GM18951 (cell line): Measurements from ENCODE around the gene TLR8.

Experiments
- POLR2A ChIP-seq: IDR thresholded peaks from 4 replicates; pipeline ENCODE4 v1.6.1; 2011; ENCODE audit warnings: mild to moderate bottlenecking; ENCODE audit not compliant: insufficient read length, insufficient read depth; ENCODE audit errors: extremely low read depth
- in situ Hi-C: fragments of 300-500 bp; cut with MboI; formaldehyde crosslinking; loops from one replicate; pipeline ENCODE4 v1.12.0; 2022; ENCODE audit warnings: low sequenced_read_pairs, mixed read lengths, inconsistent platforms; ENCODE audit not compliant: unreplicated experiment

TLR8 gene

GRCh38 chrX:12945494-12945893 is 39.1 kb downstream of the TLR8 start:
- in situ Hi-C loops = loop anchor here (10.0 kb wide), 1 partner anchor 539 kb away; no protein-coding TSS in a partner anchor
- no peak for TF ChIP-seq POLR2A

DNA sequence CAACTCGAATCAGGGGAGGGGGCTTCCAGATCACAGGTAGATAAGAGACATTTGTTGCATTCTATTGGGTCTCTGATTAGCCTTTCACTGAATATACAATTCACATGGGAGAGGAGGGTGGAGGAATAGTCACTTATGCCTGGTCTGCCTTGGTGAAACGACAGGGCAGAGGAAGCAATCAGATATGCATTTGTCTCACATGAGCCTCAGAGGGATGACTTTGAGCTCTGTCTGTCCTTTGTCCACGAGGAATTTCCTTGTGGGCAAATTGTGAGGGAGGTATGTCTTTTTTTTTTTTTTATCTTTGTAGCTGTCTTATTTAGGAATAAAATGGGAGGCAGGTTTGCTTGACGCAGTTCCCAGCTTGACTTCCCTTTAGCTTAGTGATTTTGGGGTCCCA is 40.0 kb downstream of the TLR8 start:
- in situ Hi-C loops = loop anchor here (10.0 kb wide), 1 partner anchor 538 kb away; no protein-coding TSS in a partner anchor
- no peak for TF ChIP-seq POLR2A

GRCh38 chrX:12946838-12947544 is 40.6 kb downstream of the TLR8 start:
- TF ChIP-seq POLR2A = no peak
- in situ Hi-C loops = loop anchor here (10.0 kb wide), 1 partner anchor 538 kb away; no protein-coding TSS in a partner anchor

DNA sequence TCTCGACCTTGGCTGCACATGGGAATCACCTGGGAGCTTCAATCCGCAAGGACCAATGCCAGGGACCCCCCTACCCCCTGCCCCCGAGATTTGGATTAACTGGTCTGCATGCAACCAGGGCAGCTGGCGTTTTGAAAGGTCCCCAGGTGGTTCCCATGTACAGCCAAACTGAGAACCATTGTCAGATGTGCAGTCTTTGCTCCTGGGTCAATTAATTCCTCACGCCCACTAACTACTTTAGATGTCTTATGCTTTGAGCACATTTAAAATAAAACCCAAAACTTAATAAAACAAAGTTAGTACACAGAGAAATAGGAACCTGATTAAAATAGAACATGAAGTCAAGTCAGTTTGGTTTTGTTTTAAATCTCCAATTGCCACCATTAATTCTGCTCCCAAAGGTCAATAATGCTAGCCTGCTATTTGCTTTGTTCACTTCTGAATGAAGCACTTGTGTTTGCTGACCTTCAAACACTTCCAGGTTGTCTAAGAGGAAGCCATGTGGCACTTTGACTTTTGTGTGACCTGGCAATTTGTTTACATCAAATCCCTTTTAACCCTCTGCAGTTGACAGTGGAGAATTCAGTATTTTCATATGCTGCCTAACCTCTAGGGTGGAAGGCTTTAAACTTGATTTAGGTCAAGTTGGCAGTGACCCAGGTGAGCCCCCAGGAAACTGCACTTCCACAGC is 41.3 kb downstream of the TLR8 start:
- TF ChIP-seq POLR2A = no peak
- in situ Hi-C loops = loop anchor here (10.0 kb wide), 1 partner anchor 537 kb away; no protein-coding TSS in a partner anchor

DNA sequence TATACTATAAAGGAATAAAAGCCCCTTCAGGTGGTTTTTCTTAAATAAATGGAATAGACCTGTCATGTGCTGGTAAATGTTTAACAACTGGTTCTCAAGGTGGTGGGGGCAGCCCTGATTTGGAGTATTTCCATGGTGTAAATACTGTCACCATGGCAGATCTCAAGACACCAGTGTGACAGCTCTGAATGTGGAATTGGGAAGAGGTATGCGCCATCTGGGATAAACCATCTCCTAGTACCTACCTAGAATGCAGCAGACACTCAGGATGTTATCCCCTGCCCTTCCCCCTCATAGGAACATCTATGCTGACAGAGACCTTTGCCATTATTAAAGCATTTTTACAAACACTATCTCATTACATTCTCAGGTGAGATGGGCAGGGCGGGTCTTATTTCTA is 42.1 kb downstream of the TLR8 start:
- in situ Hi-C loops = loop anchor here (10.0 kb wide), 1 partner anchor 536 kb away; no protein-coding TSS in a partner anchor
- no peak for TF ChIP-seq POLR2A

- TF ChIP-seq POLR2A = no peak
- in situ Hi-C loops = loop anchor here (10.0 kb wide), 1 partner anchor 535 kb away; no protein-coding TSS in a partner anchor
These were observed 42.9 kb downstream of the TLR8 start for GRCh38 chrX:12949205-12949926.

GRCh38 chrX:12949927-12950656 is 43.7 kb downstream of the TLR8 start:
- in situ Hi-C loops = loop anchor here (10.0 to 25.0 kb wide), 2 partner anchors 312 to 535 kb away; no protein-coding TSS in a partner anchor
- peak; percentile 81 for TF ChIP-seq POLR2A

DNA sequence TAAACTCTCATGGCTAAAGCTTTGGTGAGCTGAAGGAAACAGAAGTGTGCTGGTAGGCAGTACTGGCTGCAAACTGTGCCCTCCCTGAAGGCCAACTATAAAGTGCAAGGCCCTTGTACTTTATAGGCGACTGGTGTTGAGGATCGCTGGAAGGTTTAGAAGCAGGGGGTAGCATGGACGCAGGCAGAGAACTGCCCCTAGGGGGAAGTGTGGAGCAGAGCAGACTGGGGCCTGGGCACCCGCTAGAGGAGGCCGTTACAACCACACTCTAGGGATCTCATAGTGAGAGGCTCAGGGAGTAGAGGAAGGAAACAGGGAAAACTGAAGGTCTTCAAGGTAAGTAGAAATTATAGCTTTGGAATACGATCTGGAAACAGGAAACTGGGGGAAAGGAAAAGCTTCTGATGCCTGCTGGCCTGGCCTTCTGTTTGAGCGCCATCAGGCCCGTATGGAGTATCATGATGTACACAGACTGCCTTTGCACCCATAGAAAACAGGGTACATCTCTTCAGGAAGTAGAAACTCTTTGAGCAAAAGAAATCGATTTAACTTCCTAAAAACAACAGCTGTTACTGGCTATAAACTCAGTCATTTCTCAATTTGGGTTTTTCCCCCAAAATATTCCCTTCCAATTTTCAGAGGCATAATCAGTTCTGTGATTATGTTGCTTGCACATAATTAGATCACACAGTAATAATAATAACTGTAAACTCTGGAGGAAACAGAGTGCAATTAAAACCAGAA is 44.6 kb downstream of the TLR8 start:
- TF ChIP-seq POLR2A = peak; percentile 45
- in situ Hi-C loops = loop anchor here (25.0 kb wide), 1 partner anchor 311 kb away; no protein-coding TSS in a partner anchor

GRCh38 chrX:12951595-12951975 is 45.2 kb downstream of the TLR8 start:
- no peak for TF ChIP-seq POLR2A
- in situ Hi-C loops = loop anchor here (25.0 kb wide), 1 partner anchor 311 kb away; no protein-coding TSS in a partner anchor

DNA sequence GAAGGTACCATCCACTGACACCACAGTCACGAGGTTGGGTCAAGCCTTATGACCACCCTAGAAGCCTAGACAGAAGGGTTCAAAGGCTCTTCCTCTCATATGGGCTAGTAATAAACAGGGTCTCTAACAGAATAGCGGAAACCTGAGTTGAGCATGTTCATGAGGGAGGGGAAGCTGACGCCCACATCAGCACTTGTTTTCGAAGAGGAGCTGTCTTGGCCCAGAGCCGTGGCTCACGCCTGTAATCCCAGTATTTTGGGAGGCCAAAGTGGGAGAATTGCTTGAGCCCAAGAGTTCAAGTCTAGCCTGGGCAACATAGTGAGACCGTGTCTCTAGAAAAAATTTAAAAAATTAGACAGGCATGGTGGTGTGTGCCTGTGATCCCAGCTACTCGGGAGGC is 47.0 kb downstream of the TLR8 start:
- in situ Hi-C loops = loop anchor here (25.0 kb wide), 1 partner anchor 309 kb away; no protein-coding TSS in a partner anchor

GRCh38 chrX:12954376-12954775 is 48.0 kb downstream of the TLR8 start:
- TF ChIP-seq POLR2A = no peak
- in situ Hi-C loops = loop anchor here (25.0 kb wide), 1 partner anchor 308 kb away; no protein-coding TSS in a partner anchor

More for the DNA sequence above, 47.0 kb downstream of the TLR8 start:
- TF ChIP-seq POLR2A = no peak
